Choroid plexus epithelial cell (primary cell): Measurements from ENCODE around the gene CHRNA10.
A peak's percentile ranks its signal among the peaks of the same experiment; 100 is the strongest.

ENCODE experiments used
- DNase-seq: peaks from one replicate; pipeline ENCODE4 v3.0.0-alpha.2; 2010; ENCODE audit warnings: low read depth
- H3K4me3 ChIP-seq: 2 replicates; pipeline ENCODE4 v1.5.1; 2011; ENCODE audit warnings: low read depth, mild to moderate bottlenecking, control low read depth, low read length, moderate library complexity
- CTCF ChIP-seq: conservative IDR thresholded peaks from 2 replicates; pipeline ENCODE4 v1.5.1; 2011; ENCODE audit warnings: low read depth, mild to moderate bottlenecking, control low read depth, inconsistent platforms, low read length, moderate library complexity

Gene CHRNA10

GRCh38 chr11:3616721-3617460 lies 54.3 kb downstream of the CHRNA10 start:
- peak; percentile 66 for DNase-seq
- no peak overlapping the region for H3K4me3 ChIP-seq
- no peak for TF ChIP-seq CTCF

- no peak overlapping the region for H3K4me3 ChIP-seq
- peak; percentile 22 for DNase-seq
- TF ChIP-seq CTCF, result no peak
These were observed 55.2 kb downstream of the CHRNA10 start for GRCh38 chr11:3615998-3616397.
